Measurements from ENCODE around the gene GNPTG.

DNA sequence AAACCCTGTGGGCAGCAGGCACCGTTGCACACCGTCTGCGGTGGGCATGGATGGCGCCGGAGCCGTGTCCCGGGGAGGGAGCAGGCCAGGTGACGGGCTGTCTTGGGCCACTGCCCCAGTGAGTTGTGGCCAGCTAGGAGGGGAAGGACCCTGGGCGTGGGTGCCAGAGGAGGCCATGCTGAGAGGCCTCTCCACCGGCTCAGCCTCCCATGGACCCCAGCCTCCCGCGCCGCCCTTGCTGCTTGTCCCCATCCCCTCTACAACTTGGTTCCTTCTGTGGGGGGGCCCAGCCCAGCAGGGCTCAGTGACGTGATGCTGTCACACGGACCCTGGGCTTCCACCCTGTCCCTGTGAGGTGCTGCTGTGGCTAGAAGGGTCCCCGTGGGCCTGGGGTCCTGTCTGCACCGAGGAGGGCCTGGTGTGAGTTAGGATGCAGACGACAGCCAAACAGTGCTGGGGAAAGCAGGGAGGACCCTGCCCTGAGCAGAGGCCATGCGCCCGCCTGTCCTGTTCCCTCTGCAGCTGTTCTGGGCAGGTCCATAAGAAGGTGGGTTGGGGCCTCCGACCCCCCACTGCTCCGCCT, 31.0 kb upstream of the GNPTG start:
- TF ChIP-seq, protein P1, sequence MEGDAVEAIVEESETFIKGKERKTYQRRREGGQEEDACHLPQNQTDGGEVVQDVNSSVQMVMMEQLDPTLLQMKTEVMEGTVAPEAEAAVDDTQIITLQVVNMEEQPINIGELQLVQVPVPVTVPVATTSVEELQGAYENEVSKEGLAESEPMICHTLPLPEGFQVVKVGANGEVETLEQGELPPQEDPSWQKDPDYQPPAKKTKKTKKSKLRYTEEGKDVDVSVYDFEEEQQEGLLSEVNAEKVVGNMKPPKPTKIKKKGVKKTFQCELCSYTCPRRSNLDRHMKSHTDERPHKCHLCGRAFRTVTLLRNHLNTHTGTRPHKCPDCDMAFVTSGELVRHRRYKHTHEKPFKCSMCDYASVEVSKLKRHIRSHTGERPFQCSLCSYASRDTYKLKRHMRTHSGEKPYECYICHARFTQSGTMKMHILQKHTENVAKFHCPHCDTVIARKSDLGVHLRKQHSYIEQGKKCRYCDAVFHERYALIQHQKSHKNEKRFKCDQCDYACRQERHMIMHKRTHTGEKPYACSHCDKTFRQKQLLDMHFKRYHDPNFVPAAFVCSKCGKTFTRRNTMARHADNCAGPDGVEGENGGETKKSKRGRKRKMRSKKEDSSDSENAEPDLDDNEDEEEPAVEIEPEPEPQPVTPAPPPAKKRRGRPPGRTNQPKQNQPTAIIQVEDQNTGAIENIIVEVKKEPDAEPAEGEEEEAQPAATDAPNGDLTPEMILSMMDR (IDR thresholded peaks at IDR 0.05; ENCODE audit: control extremely low read depth in 1 of 3, insufficient read depth in 1 of 3, low read depth in 1 of 3, low read length in 3 of 3) = no peak
- TF ChIP-seq POLR2A (IDR thresholded peaks at IDR 0.05; ENCODE audit: control extremely low read depth in 1 of 2, low read depth in 2 of 2, low read length in 2 of 2) (no peak), NRF1 (IDR thresholded peaks at IDR 0.05; ENCODE audit: low read depth, low read length) (no peak), SUZ12 (IDR thresholded peaks at IDR 0.05; ENCODE audit: low read length) (no peak), EP300 (IDR thresholded peaks at IDR 0.05; ENCODE audit: borderline replicate concordance in 1 of 2, low read depth in 2 of 2, low read length in 2 of 2) (no peak), EGR1 (IDR thresholded peaks at IDR 0.05; ENCODE audit: borderline replicate concordance, low read depth, low read length) (no peak), ASH2L (IDR thresholded peaks at IDR 0.05; ENCODE audit: low read length) (no peak), TAF1 (IDR thresholded peaks at IDR 0.05; ENCODE audit: low read depth, low read length) (no peak), POLR2AphosphoS5 (IDR thresholded peaks at IDR 0.05; ENCODE audit: low read depth, low read length) (no peak; the same call in 1 of the 2 replicates)
- TF ChIP-seq, protein P2, sequence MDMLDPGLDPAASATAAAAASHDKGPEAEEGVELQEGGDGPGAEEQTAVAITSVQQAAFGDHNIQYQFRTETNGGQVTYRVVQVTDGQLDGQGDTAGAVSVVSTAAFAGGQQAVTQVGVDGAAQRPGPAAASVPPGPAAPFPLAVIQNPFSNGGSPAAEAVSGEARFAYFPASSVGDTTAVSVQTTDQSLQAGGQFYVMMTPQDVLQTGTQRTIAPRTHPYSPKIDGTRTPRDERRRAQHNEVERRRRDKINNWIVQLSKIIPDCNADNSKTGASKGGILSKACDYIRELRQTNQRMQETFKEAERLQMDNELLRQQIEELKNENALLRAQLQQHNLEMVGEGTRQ (IDR thresholded peaks at IDR 0.05; ENCODE audit: low read length) = no peak
